ENCODE measurements around the gene OTOA.

DNA sequence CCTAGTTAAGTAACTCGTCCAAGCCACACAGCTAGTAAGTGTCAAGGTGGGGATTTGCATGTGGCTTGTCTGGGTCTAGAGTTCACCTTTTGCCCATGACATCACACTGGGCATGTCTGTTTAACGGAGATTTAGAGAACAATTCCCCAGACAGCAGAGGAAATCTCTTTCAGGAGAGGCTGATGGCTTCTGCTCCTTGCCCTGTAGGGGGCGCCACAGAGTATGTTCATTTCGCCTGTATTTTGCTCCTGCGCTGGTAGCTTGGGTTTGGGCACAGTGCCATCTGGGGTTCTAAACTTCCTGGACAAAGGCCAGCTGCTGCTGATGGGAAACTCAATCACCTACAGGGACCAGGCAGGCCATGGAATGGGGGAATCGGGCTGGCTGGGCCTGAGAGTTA, 20.4 kb downstream of the OTOA start:
- TF ChIP-seq, protein P1, sequence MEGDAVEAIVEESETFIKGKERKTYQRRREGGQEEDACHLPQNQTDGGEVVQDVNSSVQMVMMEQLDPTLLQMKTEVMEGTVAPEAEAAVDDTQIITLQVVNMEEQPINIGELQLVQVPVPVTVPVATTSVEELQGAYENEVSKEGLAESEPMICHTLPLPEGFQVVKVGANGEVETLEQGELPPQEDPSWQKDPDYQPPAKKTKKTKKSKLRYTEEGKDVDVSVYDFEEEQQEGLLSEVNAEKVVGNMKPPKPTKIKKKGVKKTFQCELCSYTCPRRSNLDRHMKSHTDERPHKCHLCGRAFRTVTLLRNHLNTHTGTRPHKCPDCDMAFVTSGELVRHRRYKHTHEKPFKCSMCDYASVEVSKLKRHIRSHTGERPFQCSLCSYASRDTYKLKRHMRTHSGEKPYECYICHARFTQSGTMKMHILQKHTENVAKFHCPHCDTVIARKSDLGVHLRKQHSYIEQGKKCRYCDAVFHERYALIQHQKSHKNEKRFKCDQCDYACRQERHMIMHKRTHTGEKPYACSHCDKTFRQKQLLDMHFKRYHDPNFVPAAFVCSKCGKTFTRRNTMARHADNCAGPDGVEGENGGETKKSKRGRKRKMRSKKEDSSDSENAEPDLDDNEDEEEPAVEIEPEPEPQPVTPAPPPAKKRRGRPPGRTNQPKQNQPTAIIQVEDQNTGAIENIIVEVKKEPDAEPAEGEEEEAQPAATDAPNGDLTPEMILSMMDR (IDR thresholded peaks at IDR 0.05) = peak; percentile 67
- TF ChIP-seq EZH2phosphoT487 (IDR thresholded peaks at IDR 0.05) = no peak
- TF ChIP-seq EZH2 (IDR thresholded peaks at IDR 0.05) = no peak
